Measurements from ENCODE around the gene GRIA3.

The GRIA3 gene

DNA sequence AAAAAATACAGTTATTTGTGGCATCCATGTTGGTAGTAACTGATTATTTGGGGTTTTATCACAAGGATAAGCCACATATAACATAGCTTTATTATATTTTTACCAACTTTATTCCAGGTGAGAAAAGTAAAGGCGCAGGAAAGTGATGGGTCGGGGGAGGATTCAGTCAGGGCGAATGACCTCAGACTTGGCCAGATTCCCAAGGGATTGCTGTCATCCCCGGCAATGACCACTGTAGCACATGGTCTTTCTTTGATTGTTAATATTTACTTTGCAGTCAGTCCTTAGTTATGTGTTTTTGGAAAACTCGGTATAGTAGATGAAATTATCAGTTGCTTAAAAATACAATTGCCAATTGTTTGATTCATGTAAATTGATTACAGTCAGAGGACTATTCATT lies 17.6 kb downstream of the GRIA3 start:
- DNase-seq, result no peak

DNA sequence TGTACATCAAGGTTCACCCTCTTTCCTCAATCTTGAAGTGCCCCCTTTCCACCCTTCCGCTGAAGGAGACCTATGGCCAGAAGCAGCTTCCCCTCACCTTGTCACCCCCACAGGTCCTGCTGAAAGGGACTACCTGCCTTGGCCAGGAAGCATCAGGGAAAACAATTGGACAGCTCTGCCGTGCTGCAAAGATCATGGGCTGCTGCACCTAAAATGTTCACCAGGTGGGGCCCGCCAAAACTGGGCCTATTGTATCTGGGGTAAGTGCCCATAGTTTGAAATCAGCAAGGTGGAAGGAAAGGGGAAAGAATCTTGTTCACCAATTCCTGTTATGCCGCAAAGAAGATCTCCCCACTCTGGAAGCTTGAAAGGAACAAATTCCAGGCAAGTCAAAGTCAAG lies 18.4 kb downstream of the GRIA3 start:
- no peak for DNase-seq

DNA sequence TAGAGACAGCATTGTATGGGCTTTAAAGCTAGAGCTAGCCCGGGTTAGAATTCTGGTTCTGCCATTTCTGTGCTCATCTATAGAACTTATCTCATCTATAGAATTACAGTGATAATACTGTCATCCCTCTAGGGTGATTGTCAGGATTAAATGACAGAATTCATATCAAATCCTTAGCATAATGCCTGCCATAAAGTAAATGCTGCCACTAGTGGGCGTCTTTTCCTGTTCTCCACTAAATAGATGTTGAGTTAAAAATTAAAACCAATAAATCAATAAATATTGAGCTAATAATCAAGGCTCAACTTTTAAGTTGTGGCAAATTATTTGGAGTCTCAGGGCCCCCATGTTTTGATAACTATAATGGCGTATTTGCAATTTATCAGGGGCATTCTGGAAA lies 19.7 kb downstream of the GRIA3 start:
- DNase-seq, result no peak

DNA sequence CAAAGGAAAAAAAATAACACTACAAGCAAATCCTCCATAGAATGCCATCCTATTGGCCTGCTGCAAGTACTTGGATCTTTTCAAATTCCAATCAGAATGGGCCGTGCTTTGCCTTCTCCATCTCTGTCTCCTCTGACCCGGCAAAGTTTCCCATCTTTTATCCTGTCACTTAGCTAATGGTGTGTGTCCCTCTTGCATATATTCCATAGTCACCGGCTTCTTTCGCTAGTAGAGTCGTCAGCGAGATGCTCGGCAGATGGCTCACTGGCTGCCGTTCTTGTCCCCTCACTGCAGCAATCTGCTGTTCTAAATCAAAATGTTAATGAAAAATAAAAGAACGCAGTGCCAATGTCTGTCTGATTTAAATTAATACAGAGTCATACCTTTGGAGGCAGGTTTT lies 22.1 kb downstream of the GRIA3 start:
- DNase-seq, result no peak

DNA sequence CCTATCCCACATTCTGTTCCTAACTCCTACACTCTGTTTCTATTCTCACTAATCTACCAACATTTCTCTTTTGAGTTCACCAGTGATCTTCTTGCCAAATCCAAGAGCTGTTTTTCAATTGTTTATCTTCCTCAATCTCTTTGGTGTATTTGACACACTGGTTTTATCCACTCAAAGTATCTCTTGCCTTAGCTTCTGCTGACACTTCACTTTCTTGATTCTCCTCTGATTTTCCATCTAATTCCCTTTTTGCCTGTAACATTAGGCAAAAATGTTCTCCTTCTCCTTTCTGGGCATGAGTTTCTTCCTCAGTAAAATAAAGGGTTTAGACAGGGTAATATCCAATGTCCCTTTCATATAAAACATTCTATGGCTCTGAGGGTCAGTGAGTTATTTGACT lies 26.2 kb downstream of the GRIA3 start:
- no peak for DNase-seq

DNA sequence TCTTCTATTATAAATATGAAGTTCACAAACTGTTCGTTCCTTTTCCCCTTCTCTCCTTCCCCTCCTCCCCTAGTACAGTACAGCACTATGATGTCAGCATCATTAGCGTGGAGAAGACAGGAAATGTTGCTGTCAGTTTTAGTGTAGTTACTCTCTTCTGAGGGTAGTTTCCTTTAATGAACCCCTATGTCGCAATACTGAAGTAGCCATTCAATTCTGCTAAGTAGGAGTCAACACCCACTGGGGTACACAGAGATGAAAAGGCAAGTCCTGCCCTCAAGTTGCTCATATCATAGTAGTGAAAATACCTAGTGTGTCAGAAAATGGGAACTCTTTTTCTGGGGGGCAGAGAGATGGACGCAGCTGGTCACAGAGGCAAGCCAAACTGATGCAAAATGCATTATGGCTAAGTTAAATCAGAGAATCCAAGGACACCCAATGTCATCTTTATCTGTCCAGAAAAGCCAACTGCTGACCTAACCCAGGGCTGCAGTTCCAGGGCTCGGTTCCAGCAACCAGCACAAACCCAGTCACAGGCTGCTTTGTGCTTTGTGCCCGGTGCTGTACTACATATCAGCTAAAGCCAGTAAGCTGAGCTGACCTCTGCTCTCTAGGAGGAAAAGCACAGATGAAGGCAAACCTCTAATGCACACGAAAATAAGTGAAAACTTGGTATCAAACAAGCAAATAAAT lies 31.5 kb downstream of the GRIA3 start:
- no peak for DNase-seq

DNA sequence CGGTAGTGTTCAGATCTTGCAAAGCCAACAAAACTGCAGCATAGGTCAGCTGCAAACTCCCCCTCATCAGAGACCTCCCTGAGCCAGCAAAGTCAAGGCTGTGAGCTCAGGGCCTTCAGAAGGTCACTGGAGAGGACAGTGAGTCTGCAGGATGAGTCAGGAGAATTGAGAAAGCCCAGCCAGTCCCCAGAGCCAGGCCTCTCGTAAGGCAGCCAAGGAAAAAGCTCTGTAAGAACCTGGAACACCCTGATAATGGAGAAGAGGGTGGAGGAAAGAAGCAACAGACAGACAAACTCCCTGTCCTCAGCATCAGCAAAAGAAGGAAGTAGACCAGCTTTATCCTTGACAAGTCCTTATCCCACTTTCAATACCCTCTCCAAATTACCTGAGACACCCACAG lies 33.0 kb downstream of the GRIA3 start:
- DNase-seq, result no peak

DNA sequence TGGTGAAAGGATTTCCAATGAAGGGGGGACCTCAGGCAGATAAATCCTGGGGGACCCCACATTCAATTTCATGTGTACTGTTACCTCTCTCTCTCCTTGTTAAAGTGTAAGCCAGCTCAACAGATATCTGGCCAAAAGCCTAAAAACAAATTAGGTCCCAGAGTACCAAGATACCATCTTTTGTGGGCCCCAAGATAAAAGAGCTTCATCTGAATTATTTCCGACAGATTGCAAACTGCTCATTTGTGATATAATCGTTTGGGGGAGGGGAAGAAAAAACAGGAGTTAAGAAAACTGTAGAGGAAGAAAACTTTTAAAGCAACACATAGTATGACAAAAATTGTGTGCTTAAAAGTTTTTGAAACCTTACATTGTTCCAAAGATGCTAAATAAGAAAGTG lies 33.6 kb downstream of the GRIA3 start:
- no peak for DNase-seq

DNA sequence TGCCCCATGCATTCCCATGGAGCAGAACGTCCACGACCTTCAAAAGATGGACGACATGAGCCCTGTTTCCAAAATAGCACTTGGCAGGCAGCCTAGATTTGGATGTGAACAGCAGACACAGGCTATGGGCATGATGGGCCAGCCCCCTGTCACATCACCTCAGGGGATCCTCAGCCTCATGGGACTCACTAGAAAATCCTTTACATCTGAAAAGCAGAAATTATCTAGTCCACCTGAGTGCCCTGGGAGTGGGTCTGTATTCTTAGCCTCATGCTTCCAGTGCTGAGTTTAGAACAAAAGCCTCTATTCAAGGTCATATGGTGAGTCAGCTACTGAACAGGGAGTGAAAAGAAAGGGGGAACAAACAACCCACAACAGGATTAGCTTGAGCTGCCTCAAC lies 35.8 kb downstream of the GRIA3 start:
- DNase-seq, result no peak

DNA sequence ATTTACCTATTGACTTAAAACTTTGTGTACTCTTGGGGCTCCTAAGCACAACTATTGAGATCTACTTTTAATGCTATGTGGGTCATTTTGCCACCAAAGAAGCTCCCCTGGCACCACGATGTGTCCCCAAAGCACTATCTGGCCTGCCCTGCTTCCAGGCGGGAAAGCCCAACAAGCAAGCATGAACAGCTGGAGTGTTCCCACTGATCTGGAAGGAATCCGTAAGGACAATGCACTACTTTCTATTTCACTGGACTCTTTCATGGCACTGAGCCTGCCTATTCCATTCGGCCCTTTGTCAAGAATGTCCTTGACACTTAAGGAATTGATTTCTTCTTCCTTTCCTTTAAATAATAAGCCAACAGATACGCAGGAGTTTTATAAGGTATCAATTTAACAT lies 38.8 kb downstream of the GRIA3 start:
- no peak for DNase-seq

DNA sequence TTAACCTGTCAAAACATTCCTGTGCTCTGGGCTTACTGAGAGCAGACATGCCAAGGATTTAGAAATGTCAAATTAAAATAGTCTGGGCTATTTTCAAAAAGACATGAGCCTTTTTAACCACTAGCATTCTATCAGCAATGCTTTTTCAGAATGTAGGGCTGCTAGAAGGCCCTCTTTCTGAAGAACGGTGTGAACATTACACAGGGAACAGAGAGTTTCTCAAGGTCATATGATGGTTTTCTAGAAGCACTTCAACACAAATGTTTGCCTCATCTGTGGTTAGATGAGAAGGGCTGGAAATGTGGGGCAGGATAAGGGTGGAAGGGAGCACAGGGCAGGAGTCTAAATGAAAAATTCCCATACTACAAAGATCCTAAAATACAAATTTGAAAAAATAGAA lies 39.3 kb downstream of the GRIA3 start:
- no peak for DNase-seq

DNA sequence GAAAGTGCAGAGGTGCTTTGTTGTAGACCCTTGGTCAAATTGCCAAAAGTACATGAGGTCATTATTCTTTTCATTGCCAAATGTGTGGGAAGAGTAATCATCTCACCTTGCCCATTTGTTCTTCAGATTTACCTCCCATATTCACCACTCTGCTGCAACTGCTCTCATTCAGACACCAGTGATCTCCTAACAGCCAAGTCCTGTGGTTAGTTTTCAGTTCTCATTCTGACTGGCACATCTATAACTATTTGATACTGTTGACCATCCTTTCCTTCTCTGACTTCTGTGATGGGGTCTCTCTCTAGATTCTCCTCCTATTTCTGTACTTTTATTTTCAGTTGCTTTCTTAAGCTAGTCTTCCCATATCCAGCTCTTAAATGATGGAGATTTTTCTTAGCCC lies 39.8 kb downstream of the GRIA3 start:
- no peak for DNase-seq

DNA sequence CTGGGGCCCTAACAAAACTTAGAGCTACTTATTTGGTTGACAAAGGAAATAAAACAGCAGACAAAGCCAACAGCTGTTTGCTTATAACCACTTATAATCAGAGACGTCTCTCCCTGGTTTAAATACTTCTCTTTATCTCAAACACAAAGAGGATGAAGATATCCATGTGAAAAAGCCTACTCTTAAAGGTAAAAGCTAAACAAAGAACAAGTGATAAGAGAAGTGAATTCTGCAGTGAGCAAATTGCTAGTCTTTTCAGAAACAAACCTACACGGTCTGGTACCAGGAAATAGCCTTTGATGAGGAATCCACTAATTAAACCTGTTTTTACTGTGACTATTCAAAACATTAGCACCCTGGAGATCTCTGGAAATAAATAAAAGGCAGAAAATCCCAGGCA lies 46.7 kb downstream of the GRIA3 start:
- DNase-seq, result no peak

DNA sequence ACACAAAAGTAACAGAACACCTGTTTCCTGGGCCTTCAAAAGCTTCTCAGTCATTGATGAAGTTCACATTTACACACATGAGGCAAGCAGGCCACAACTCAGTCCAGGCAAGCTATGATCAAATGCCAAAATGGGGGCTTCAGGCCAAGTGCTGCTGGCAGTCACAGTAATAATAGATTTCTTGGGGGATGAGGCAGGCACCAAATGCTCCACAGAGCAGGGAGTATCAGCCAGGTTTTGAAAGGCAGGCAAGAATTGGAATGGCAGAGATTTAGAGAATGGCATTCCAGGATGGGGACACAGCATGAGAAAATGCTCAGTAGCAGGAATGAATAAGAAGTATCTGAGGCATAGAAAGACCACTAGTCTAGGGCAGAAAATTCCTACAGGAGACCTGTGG lies 52.8 kb downstream of the GRIA3 start:
- no peak for DNase-seq

DNA sequence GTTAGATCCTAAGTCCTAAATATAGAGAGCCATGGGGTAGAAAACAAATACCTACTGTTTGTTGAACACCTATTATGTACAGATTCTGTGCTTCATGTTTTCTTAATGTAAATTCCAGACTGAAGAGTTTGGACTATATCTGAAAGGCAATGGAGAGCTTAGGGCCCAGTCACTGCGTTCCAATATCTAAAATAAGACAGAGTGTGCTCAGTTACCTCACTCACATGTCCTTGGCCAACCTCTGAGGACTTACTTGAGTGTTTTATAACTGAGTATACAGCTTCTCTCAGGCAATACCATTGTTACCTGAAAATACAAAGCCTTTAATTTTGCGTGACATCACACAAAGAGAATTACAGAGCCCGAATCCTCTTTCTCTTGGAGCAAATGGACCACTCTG lies 53.2 kb downstream of the GRIA3 start:
- DNase-seq, result no peak

DNA sequence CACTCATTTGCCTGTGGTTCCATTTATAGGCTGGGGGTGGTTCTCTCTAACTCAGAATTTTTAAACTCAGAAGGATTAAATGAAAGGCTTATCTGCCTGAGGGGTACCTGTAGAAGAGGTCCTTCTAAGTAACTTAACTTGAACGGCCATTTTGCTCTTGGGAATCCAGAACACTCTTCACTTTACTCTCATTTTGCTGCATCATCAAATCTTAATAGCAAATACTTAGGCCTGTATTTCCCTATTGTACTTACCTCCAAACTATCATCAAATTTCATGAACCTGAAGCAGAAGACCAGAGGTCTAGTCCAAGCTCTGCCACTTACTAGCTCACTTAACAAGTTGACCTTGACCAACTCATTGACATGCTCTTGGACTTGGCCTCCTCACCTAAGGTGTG lies 70.4 kb downstream of the GRIA3 start:
- no peak for DNase-seq

DNA sequence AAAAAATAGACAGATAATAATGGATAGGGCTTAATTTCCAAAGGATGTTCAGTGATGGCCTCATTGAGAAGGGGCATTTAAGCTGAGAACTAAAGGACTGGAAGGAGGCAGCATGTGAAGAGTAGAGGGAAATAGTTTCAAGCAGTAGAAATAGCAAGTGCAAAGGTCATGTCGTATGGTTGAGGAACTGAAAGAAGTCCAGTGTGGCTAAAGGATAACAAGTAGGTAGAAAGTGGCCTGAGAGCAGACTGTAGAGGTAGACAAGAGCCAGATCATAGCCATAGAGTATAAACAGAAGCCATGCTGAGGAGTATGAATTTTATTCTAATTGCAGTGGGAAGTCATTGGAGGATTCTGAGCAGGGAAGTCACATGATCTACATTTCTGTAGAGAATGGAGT lies 72.3 kb downstream of the GRIA3 start:
- DNase-seq, result no peak

DNA sequence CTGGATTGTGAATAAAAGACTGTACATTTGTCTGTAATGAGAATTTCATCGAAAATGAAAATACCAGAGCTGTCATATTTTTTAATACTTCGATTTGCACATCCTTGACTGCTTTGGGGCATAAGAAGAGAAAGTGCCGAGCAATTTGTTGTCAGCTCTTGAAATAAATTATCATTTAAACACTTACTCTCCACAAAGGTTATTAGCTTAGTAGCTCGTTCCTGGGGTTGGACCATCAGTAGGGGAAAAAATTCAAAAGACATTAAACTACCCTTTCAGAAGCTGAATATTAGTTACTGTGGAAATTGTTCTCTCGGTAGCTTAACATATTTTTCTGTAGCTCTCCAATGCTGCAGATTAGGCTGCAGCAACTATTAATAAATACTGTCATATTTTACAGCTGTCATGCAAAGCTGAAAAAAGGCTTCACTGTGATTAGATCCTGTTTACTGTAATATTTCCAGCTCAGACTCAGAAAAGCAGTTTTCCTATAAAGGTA lies 76.9 kb downstream of the GRIA3 start:
- no peak for DNase-seq

DNA sequence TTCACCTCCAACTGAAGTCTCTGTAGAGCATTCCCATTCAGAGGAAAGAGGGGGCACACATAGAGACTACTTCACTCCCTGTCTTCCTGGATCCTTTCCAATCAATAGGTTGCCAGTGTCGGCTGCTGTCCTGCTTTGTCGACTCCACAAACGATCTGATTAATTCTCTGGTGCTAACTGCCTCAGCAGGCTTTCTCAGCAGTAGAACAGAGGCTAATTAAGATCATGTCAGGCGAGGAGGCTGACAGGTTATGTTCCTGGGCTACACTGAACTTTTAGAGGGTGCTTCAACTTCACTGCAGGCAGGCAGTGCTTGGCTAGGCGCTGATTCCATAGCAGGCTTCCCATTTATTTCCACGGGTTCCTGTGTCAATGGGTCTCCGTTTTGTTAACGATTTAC lies 79.2 kb downstream of the GRIA3 start:
- DNase-seq, result no peak

DNA sequence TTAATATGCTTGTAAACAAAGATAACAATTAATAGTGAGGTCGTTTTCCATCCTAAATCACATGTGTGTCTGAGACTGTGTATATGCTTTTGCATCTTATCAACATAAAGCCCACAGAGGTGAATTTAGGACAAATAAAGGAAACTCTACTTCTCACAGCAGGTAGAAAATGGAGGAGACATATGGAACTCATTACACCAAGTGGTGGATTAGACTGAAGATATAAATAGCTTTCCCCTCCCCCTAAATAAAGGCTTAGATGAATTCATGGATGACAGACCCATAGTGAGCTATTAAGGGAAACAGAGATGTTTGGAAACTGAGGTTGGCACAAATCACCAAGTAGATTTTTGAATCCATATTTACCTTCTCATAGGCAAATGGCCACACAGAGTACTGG lies 79.7 kb downstream of the GRIA3 start:
- no peak for DNase-seq

DNA sequence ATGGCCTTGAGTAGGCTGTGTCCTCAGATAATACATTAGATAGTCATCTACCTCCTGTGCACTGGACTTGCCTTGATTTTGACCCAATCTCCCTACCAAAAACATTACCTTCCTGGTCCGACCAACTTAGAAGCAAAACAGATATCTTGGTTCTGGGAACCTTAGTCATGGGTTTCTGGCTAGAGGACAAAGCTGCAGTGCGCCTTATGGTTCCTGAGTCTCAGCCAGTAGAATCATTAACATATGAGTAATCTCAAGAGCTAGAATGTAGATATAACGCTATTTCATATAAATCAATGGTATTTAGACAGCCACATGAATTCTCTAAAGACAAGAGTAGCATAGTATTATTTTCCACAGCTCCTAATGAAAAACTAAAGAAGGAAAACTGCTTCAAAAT lies 83.1 kb downstream of the GRIA3 start:
- DNase-seq, result no peak

DNA sequence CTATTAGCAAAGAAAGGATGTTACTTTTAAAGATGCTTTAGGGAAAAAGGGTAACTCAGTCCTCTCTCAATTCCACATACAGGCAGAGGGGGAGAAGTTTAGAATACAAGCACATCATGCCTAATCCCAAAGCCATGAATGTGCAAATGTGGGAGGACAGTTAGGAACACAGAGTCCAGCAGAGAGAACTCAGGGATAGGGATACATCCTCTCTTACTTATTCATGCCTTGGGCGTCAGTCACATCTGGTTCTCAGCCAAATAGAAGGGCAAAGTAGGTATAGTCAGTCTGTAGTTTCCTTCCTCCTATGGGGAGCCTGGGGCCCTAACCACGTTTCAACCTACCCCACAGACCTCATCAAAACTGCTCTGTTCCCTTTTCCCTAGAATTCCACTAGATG lies 87.8 kb downstream of the GRIA3 start:
- no peak for DNase-seq

DNA sequence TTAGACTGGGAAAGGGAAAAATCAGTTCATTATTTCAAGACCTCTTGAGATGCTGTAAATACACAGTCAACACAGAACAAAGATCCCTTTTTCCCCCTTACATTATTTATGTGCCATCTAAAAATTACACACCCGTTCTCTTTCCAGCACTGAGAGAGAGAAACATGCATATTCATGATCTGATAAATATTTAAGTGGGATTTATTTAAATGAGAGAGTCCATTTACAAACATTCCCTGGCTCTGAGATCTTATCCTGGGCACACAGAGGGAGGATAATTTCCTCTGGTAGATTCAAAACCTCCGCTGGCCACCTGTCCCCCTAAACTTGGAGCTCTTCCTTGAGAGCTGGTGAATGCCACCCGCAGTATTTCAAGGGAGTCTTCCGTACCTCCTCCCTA lies 88.6 kb downstream of the GRIA3 start:
- DNase-seq, result no peak

DNA sequence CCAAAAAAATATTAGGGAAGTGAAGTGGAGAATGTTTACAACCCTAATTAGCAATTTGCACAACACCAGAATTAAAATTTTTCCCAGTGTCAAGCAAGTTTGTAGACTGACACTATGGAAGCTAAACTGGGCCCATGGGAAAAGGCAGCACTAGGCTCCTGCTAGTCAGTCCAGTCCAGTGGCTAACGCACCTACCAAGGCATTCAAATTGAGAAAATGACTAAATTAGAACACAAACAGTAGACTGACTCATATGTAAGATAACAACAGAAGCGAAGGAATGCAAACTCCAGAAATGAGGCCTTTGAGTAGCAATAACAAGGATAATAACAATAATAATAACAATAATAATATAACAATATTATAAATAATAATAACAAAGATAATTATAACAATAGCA lies 90.7 kb downstream of the GRIA3 start:
- no peak for DNase-seq

DNA sequence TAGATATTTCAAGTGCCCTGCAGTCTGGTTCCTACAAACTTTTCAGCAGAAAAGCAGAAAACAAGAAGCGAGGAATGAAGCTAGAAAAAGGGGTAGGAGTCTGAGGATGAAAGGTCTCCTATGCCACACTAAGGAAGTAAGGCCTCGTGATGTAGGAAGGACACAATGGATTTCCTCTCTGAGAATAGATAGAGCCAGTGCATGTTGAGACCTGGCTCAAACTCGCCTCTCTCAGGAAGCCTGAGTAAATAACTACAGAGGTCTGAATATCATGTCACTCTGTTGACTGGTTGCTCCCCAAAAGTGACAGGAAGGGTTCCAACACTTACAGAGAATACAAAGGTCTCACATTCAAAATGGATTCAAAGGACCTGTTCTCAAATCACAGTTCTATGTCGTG lies 93.3 kb downstream of the GRIA3 start:
- DNase-seq, result no peak

DNA sequence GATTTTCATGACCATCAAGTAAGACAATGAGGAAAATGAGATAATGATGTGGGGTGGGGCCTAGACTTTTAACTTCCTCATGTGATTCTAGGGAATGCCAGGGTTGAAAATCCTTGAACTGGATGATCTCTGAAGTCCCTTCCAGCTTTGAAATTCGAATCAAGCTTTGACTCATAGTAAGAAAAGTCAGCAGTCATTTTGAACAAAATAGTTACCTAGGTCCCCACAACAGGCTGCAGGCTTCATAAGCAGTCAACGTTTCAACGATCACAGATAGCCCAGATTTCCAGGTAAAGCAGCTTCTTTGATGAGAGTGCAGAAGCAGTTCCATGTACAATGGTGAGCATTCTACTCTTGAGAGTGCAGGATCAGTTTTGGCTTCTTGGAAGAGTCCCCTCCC lies 93.7 kb downstream of the GRIA3 start:
- no peak for DNase-seq

Data from NCI-H510A (cell line).